ENCODE measurements around the gene IGF2BP3.
A peak's percentile ranks its signal among the peaks of the same experiment; 100 is the strongest.

DNA sequence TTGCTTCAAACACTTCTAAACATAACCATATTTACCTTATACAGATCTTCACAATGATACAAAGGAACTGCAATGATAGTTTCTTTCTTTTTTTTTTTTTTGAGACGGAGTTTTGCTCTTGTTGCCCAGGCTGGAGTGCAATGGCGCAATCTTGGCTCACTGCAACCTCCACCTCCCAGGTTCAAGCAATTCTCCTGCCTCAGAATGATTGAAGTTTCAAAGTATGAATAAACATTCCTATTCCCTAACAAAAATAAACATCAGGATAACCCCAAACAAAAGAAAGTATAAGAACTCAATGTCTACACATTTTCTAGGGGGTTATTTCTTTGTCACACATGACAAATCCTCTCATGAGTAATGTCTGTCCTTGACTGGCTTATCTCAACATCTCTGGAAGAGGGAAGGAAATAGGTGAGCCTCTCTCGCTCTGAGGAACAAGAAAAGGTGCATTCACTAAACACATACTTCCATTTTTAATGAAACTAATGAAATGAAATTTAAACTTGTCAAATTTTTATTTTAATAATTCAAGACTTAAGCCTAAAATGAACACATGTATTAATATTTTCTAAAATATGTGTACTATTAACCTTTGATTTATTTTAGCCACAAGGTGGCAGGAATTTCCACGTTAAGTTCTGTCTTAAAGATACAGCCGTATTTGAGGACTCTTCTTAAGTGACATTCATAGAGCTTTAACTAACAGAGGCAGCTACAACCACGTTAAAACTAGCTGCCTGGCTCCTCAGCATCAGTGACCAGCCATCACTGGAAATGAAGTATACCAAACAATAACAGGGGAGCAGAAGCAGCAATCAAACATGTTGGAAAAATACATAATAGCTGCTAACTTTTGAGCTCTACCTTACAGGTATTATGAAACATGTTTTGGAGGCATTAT, 112.8 kb downstream of the IGF2BP3 start:
- TF ChIP-seq POLR2A (IDR thresholded peaks at IDR 0.05; ENCODE audit: low read depth, low read length), result no peak
- TF ChIP-seq ZNF274 (IDR thresholded peaks at IDR 0.05; ENCODE audit: insufficient read depth, insufficient read length), result no peak
- no peak for TF ChIP-seq ESRRA (IDR thresholded peaks at IDR 0.05; ENCODE audit: low read length)
- peak; percentile 72 for TF ChIP-seq RAD21 (IDR thresholded peaks at IDR 0.05; ENCODE audit: insufficient read depth, low read depth, low read length)
- TF ChIP-seq, protein P1, sequence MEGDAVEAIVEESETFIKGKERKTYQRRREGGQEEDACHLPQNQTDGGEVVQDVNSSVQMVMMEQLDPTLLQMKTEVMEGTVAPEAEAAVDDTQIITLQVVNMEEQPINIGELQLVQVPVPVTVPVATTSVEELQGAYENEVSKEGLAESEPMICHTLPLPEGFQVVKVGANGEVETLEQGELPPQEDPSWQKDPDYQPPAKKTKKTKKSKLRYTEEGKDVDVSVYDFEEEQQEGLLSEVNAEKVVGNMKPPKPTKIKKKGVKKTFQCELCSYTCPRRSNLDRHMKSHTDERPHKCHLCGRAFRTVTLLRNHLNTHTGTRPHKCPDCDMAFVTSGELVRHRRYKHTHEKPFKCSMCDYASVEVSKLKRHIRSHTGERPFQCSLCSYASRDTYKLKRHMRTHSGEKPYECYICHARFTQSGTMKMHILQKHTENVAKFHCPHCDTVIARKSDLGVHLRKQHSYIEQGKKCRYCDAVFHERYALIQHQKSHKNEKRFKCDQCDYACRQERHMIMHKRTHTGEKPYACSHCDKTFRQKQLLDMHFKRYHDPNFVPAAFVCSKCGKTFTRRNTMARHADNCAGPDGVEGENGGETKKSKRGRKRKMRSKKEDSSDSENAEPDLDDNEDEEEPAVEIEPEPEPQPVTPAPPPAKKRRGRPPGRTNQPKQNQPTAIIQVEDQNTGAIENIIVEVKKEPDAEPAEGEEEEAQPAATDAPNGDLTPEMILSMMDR (IDR thresholded peaks at IDR 0.05 in 2 of 3, conservative IDR thresholded peaks at IDR 0.05 in 1 of 3; ENCODE audit: control insufficient read depth in 2 of 3, extremely low read depth in 1 of 3, insufficient read depth in 1 of 3, low read depth in 3 of 3, low read length in 3 of 3), result peak; percentile 23 to 62 (median 36); a peak in 2 of 6 replicates
- TF ChIP-seq CEBPB (IDR thresholded peaks at IDR 0.05; ENCODE audit: borderline replicate concordance in 1 of 2, low read depth in 2 of 2, low read length in 2 of 2), result no peak
- TF ChIP-seq POLR2AphosphoS5 (IDR thresholded peaks at IDR 0.05; ENCODE audit: low read length), result no peak
- no peak for TF ChIP-seq RCOR1 (conservative IDR thresholded peaks at IDR 0.05; ENCODE audit: low read depth, low read length)
- TF ChIP-seq NFYB (IDR thresholded peaks at IDR 0.05; ENCODE audit: insufficient read depth, low read depth, low read length), result no peak

Data from GM12878 (cell line).